Measurements from ENCODE around the gene ZNHIT6.

Gene ZNHIT6

DNA sequence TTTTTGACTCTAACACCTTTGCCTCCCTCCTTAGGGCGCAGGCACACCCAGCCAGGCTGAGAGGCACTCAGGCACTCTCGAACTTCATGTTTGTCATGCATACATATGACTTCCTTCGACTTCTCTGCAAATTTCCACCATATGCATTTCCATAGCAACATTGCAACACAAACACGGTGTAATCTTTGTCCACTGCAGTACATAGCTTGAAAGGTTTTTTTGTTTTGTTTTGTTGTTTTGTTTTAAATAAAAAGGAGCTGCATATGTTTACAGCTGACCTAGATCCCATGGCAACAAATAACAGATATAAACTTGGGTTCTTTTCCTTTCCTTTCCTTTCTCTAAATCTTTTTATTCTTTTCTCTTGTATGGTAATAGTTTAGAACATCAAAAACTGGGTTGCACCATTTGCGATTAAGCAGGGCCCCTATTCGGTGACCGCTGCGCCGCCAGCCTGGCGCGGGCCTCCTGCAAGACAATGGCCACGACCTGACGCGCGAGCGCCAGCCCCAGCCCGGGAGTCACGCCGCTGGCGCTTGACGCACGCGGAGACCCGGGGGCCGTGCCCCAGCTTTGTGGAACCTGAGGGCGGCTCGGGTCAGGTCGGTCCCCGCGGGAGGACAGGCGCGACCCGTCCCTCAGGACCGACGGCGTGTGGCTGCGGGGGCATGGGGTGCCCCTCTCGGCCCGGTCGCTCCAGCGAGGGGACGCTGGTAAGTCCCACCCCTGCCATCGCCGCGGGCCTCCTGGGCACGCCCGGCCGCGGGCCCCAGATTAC is 92.5 kb downstream of the ZNHIT6 start:
- TF ChIP-seq, protein P1, sequence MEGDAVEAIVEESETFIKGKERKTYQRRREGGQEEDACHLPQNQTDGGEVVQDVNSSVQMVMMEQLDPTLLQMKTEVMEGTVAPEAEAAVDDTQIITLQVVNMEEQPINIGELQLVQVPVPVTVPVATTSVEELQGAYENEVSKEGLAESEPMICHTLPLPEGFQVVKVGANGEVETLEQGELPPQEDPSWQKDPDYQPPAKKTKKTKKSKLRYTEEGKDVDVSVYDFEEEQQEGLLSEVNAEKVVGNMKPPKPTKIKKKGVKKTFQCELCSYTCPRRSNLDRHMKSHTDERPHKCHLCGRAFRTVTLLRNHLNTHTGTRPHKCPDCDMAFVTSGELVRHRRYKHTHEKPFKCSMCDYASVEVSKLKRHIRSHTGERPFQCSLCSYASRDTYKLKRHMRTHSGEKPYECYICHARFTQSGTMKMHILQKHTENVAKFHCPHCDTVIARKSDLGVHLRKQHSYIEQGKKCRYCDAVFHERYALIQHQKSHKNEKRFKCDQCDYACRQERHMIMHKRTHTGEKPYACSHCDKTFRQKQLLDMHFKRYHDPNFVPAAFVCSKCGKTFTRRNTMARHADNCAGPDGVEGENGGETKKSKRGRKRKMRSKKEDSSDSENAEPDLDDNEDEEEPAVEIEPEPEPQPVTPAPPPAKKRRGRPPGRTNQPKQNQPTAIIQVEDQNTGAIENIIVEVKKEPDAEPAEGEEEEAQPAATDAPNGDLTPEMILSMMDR (IDR thresholded peaks at IDR 0.05; ENCODE audit: low read depth, low read length) = no peak
- TF ChIP-seq, protein P2, sequence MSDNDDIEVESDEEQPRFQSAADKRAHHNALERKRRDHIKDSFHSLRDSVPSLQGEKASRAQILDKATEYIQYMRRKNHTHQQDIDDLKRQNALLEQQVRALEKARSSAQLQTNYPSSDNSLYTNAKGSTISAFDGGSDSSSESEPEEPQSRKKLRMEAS (IDR thresholded peaks at IDR 0.05; ENCODE audit: low read depth, low read length) = no peak
- TF ChIP-seq POLR2A (IDR thresholded peaks at IDR 0.05; ENCODE audit: extremely low read depth, insufficient read length) (no peak), MYC (IDR thresholded peaks at IDR 0.05; ENCODE audit: low read depth, low read length) (no peak)

DNA sequence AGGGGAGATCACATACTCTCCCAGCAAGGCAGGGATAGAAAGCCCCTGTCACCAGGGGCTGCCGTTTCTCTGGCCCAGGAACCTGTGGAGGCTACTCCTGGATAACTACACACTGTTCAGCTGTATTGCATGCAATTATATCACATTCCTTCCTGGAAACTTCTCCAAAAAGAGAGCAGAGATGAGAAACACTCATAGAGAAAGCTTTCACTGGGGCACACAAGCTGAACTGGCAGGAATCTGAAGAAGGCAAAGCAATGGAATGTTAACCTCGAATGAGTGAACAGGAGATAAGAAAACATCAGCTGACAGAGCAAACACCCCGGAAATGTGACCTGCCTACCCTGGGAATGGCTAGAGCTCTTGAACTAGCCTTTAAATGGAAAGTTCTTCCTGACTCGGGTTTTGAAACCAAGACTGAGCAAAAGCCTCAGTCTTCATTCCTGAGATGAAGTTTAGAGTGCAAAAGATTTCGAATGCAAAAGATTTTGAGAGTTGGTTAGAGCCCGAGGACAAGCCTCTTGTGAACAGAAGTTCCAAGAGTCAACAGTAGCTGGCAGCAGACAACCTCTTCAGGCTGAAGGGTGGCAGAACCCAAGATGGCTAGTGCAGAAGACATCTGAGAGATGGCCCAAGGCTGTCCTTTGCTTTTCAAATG is 95.4 kb downstream of the ZNHIT6 start:
- TF ChIP-seq, protein P1 (IDR thresholded peaks at IDR 0.05; ENCODE audit: low read depth, low read length) = peak; percentile 17
- TF ChIP-seq, protein P2 (IDR thresholded peaks at IDR 0.05; ENCODE audit: low read depth, low read length) = no peak
- no peak overlapping the region for H3K4me3 ChIP-seq (ENCODE audit: low read depth, low read length)
- peak; percentile 12 for DNase-seq (ENCODE audit: low read depth)

More for the DNA sequence above, 92.5 kb downstream of the ZNHIT6 start:
- no peak overlapping the region for H3K4me3 ChIP-seq (ENCODE audit: low read depth, low read length)
- DNase-seq (ENCODE audit: low read depth) = no peak

DNA sequence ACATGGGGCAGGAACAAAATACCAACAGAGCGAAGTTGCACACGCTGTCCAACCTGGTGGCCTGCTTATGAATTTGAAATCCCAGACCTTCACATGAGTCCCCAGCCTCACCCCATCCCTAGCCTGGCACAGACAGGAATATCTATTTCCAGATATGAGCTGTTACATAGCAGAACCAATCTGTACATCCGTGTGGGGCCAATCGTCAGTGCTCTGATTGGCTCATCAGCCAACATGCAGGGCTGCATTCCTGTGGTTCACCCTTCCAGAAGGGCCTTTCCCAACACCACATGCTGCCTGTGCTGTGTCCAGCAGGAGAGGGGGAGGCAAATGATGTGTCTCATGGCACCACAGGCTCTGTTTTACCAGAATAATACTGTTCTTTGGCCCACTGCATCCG is 96.4 kb downstream of the ZNHIT6 start:
- DNase-seq (ENCODE audit: low read depth) = no peak
- H3K4me3 ChIP-seq (ENCODE audit: low read depth, low read length) = no peak overlapping the region
- TF ChIP-seq POLR2A (IDR thresholded peaks at IDR 0.05; ENCODE audit: extremely low read depth, insufficient read length) = no peak
- TF ChIP-seq, protein P1 (IDR thresholded peaks at IDR 0.05; ENCODE audit: low read depth, low read length) = no peak
- TF ChIP-seq, protein P2 (IDR thresholded peaks at IDR 0.05; ENCODE audit: low read depth, low read length) = no peak
- TF ChIP-seq MYC (IDR thresholded peaks at IDR 0.05; ENCODE audit: low read depth, low read length) = no peak

DNA sequence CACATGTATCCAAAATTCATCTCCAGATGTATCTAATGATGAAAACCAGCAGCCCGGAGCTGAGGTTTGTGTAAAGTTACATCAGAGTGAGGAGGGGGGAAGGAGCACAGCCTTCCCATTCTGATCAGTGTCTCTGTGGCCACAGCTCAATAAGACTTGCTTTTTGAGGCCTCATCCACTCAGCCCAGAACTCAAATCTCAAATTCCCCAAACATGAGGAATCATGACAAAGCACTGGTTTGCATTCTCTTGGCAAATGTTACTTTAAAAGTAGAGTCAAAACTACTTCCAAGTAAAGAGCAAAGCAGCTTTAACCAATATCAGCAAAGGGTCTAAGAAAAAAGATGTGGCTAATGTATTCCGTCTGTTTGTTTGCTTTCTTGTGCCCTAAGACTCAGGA is 96.8 kb downstream of the ZNHIT6 start:
- TF ChIP-seq, protein P2 (IDR thresholded peaks at IDR 0.05; ENCODE audit: low read depth, low read length) = no peak
- TF ChIP-seq, protein P1 (IDR thresholded peaks at IDR 0.05; ENCODE audit: low read depth, low read length) = no peak
- TF ChIP-seq MYC (IDR thresholded peaks at IDR 0.05; ENCODE audit: low read depth, low read length) (no peak), POLR2A (IDR thresholded peaks at IDR 0.05; ENCODE audit: extremely low read depth, insufficient read length) (no peak)
- H3K4me3 ChIP-seq (ENCODE audit: low read depth, low read length) = no peak overlapping the region
- DNase-seq (ENCODE audit: low read depth) = no peak

DNA sequence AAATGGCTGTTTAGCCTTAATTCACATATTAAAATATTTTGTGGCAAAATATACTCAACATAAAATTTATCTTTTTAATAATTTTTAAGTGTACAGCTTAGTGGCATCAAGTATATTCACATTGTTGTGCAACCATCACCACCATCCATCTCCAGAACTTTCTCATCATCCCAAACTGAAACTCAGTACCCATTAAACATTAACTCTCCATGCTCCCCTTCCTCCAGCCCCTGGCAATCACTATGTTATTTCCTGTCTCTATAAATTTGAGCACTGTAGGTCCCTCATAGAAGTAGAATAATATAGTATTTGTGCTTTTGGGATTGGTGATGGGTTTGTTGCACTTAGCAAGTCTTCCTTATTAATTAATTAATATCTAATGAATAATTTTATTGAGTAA is 98.3 kb downstream of the ZNHIT6 start:
- no peak overlapping the region for H3K4me3 ChIP-seq (ENCODE audit: low read depth, low read length)
- DNase-seq (ENCODE audit: low read depth) = no peak
- TF ChIP-seq POLR2A (IDR thresholded peaks at IDR 0.05; ENCODE audit: extremely low read depth, insufficient read length) (no peak), MYC (IDR thresholded peaks at IDR 0.05; ENCODE audit: low read depth, low read length) (no peak)
- TF ChIP-seq, protein P2 (IDR thresholded peaks at IDR 0.05; ENCODE audit: low read depth, low read length) = no peak
- TF ChIP-seq, protein P1 (IDR thresholded peaks at IDR 0.05; ENCODE audit: low read depth, low read length) = no peak
